ENCODE measurements around the gene PPP1R37.

- TF ChIP-seq REST (IDR thresholded peaks at IDR 0.05; ENCODE audit: insufficient read depth in 1 of 2, low read depth in 2 of 2, low read length in 2 of 2) (no peak), POLR2AphosphoS5 (IDR thresholded peaks at IDR 0.05; ENCODE audit: low read depth, low read length) (no peak)
Observed at GRCh38 chr19:45100846-45101252, 7.9 kb downstream of the PPP1R37 start.
